IMR-90 (cell line): Measurements from ENCODE around the gene SAT2. TPM values are rescaled to one million over a fixed set of nuclear protein-coding genes. Genes with fewer than 3 reads are reported as not detected.

ENCODE experiments used
- ATAC-seq: fragments of 200-7000 bp; cut with Tn5 transposase; 2 replicates; pipeline ENCODE4 v1.9.1; 2020; ENCODE audit warnings: low read depth, mild to moderate bottlenecking, moderate library complexity
- BruUV-seq: library from RNA; stranded (reverse); fragments of 400-500 nt; replicated peaks from 2 replicates; lab custom pipeline; 2021; lab: Mats Ljungman, UMichigan
- CTCF ChIA-PET: fragments of 300-600 bp; formaldehyde crosslinking; extraction: SDS; loops from one replicate; lab custom pipeline; 2021; ENCODE audit warnings: antibody characterized with exemption; lab: Yijun Ruan, JAX
- POLR2A ChIA-PET: fragments of 300-600 bp; sonication (Branson Sonifier 250); formaldehyde crosslinking; loops from one replicate; lab custom pipeline; 2022; ENCODE audit warnings: antibody characterized with exemption; ENCODE audit not compliant: unreplicated experiment; lab: Charles Lee
- DNase-seq: peaks from one replicate; pipeline ENCODE4 v3.0.0; 2013
- H2AFZ ChIP-seq: replicated peaks from 2 replicates; pipeline ENCODE3; 2013; ENCODE audit warnings: low read length, mild to moderate bottlenecking; ENCODE audit not compliant: poor library complexity
- H2AK5ac ChIP-seq: 2 replicates; pipeline ENCODE4 v1.6.1; 2013; ENCODE audit warnings: low read depth, low read length, inconsistent platforms
- H2AK9ac ChIP-seq: replicated peaks from 2 replicates; pipeline ENCODE3; 2013; ENCODE audit warnings: mild to moderate bottlenecking, low read depth, low read length, moderate library complexity; ENCODE audit not compliant: poor library complexity
- H2BK120ac ChIP-seq: 2 replicates; pipeline ENCODE4 v1.6.1; 2013; ENCODE audit warnings: low read depth, low read length, inconsistent platforms
- H2BK15ac ChIP-seq: 3 replicates; pipeline ENCODE4 v1.6.1; 2013; ENCODE audit warnings: low read depth, low read length, inconsistent platforms
- H2BK20ac ChIP-seq: 2 replicates; pipeline ENCODE4 v1.6.1; 2013; ENCODE audit warnings: low read depth, mild to moderate bottlenecking, inconsistent platforms, low read length, moderate library complexity
- H2BK5ac ChIP-seq: 2 replicates; pipeline ENCODE4 v1.6.1; 2013; ENCODE audit warnings: mild to moderate bottlenecking, low read depth, low read length, inconsistent platforms; ENCODE audit not compliant: poor library complexity, severe bottlenecking
- H3K14ac ChIP-seq: replicated peaks from 2 replicates; pipeline ENCODE4 v1.6.1; 2013; ENCODE audit warnings: low read depth, low read length, inconsistent platforms
- H3K18ac ChIP-seq: 2 replicates; pipeline ENCODE4 v1.6.1; 2013; ENCODE audit warnings: low read depth, low read length, control low read depth
- H3K23ac ChIP-seq: 2 replicates; pipeline ENCODE4 v1.6.1; 2013; ENCODE audit warnings: low read depth, low read length, inconsistent platforms
- H3K27ac ChIP-seq: 2 replicates; pipeline ENCODE4 v1.5.1; 2013; ENCODE audit warnings: mild to moderate bottlenecking, control low read depth, low read length; ENCODE audit not compliant: insufficient read depth
- H3K27me3 ChIP-seq: 2 replicates; pipeline ENCODE4 v1.6.1; 2013; ENCODE audit warnings: low read length; ENCODE audit not compliant: control insufficient read depth, insufficient read depth
- H3K36me3 ChIP-seq: 2 replicates; pipeline ENCODE4 v1.6.1; 2013; ENCODE audit warnings: low read length, mixed read lengths; ENCODE audit not compliant: control insufficient read depth, insufficient read depth
- H3K4ac ChIP-seq: 2 replicates; pipeline ENCODE4 v1.6.1; 2013; ENCODE audit warnings: low read depth, low read length, inconsistent platforms
- H3K4me1 ChIP-seq: 2 replicates; pipeline ENCODE4 v1.6.1; 2013; ENCODE audit warnings: low read length, mixed read lengths; ENCODE audit not compliant: control insufficient read depth, insufficient read depth
- H3K4me2 ChIP-seq: 2 replicates; pipeline ENCODE4 v1.6.1; 2013; ENCODE audit warnings: low read depth, mild to moderate bottlenecking, control low read depth, low read length, moderate library complexity
- H3K4me3 ChIP-seq: 2 replicates; pipeline ENCODE4 v1.5.1; 2013; ENCODE audit warnings: low read depth, mild to moderate bottlenecking, control low read depth, low read length, moderate library complexity; ENCODE audit not compliant: insufficient read depth
- H3K56ac ChIP-seq: 2 replicates; pipeline ENCODE4 v1.6.1; 2013; ENCODE audit warnings: low read length, inconsistent platforms; ENCODE audit not compliant: insufficient read depth; ENCODE audit errors: extremely low read depth
- H3K79me1 ChIP-seq, 2 experiments: 2 replicates each; pipeline ENCODE4 v1.6.1; 2013; ENCODE audit warnings: low read length in 2 of 2, inconsistent platforms in 1 of 2, low read depth in 1 of 2
- H3K9ac ChIP-seq: 2 replicates; pipeline ENCODE4 v1.6.1; 2013; ENCODE audit warnings: low read depth, low read length, control low read depth
- H3K9me1 ChIP-seq: 2 replicates; pipeline ENCODE4 v1.6.1; 2013; ENCODE audit warnings: low read length, inconsistent platforms; ENCODE audit not compliant: insufficient read depth
- H3K9me3 ChIP-seq: 2 replicates; pipeline ENCODE4 v1.6.1; 2013; ENCODE audit warnings: low read length; ENCODE audit not compliant: control insufficient read depth, insufficient read depth
- H4K20me1 ChIP-seq: 2 replicates; pipeline ENCODE4 v1.6.1; 2013; ENCODE audit warnings: low read length, inconsistent platforms; ENCODE audit not compliant: insufficient read depth
- H4K5ac ChIP-seq: 2 replicates; pipeline ENCODE4 v1.6.1; 2013; ENCODE audit warnings: mild to moderate bottlenecking, low read depth, low read length, control low read depth
- H4K8ac ChIP-seq, 2 experiments: 2 replicates each; pipeline ENCODE4 v1.6.1; 2013; ENCODE audit warnings: low read depth in 2 of 2, low read length in 2 of 2, control low read depth in 1 of 2, inconsistent platforms in 1 of 2
- H4K91ac ChIP-seq: 2 replicates; pipeline ENCODE4 v1.6.1; 2013; ENCODE audit warnings: low read depth, low read length, inconsistent platforms; ENCODE audit not compliant: insufficient read depth
- CEBPB ChIP-seq: IDR thresholded peaks from 2 replicates; pipeline ENCODE4 v1.6.1; 2012; ENCODE audit warnings: low read depth, low read length, improper control_type of control experiment
- MAFK ChIP-seq: IDR thresholded peaks from 2 replicates; pipeline ENCODE4 v1.6.1; 2012; ENCODE audit warnings: low read depth, low read length, improper control_type of control experiment
- POLR2A ChIP-seq: IDR thresholded peaks from 2 replicates; pipeline ENCODE4 v1.6.1; 2012; ENCODE audit warnings: mild to moderate bottlenecking, low read depth, low read length
- RFX5 ChIP-seq: IDR thresholded peaks from 2 replicates; pipeline ENCODE4 v1.8.0; 2012; ENCODE audit warnings: low read depth, mild to moderate bottlenecking, low read length, moderate library complexity
- SMC3 ChIP-seq: fragments of 150-350 bp; IDR thresholded peaks from 2 replicates; pipeline ENCODE4 v1.6.1; 2016; ENCODE audit warnings: low read depth, mild to moderate bottlenecking, antibody characterized with exemption, low read length, moderate library complexity
- WGBS, 2 experiments: methylation state at CpG; one replicate each; pipeline versions ENCODE4 v1.1.5 to v1.1.7; 2013; ENCODE audit warnings: missing lambda C conversion rate in 2 of 2; ENCODE audit not compliant: insufficient read length in 1 of 2; ENCODE audit errors: extremely low coverage in 2 of 2; 5-methylcytosine and 5-hydroxymethylcytosine counted together
- dilution Hi-C: fragments of 300-500 bp; cut with HindIII; formaldehyde crosslinking; loops from one replicate; pipeline ENCODE4 v1.14.3; 2018; ENCODE audit warnings: low sequenced_read_pairs; ENCODE audit not compliant: unreplicated experiment
- in situ Hi-C: fragments of 300-500 bp; cut with MboI; formaldehyde crosslinking; loops from 3 replicates; pipeline ENCODE4 v1.14.3; 2019; ENCODE audit warnings: low sequenced_read_pairs, inconsistent platforms, mixed read lengths
- intact Hi-C: fragments of 100-400 bp; cut with micrococcal nuclease; formaldehyde crosslinking; loops from 2 replicates; pipeline ENCODE4 v1.10.0; 2022
- polyA plus RNA-seq, 3 experiments: library from polyadenylated mRNA; depleted of rRNA; stranded (reverse); fragments of >200 nt; gene quantifications; 2 replicates each; pipeline ENCODE4 v1.2.3, GENCODE V29; 2012; ENCODE audit warnings: low replicate concordance in 1 of 3
- total RNA-seq: library from RNA; depleted of rRNA; stranded (reverse); fragments of >200 nt; gene quantifications from 2 replicates; pipeline ENCODE4 v1.2.3, GENCODE V29; 2012
- TF ChIP-seq, protein P1 (sequence below): fragments of 150-350 bp; IDR thresholded peaks from 2 replicates; pipeline ENCODE4 v1.6.1; 2016; ENCODE audit warnings: low read depth, mild to moderate bottlenecking, low read length, moderate library complexity, borderline replicate concordance
- TF ChIP-seq, protein P2 (sequence below): fragments of 150-350 bp; IDR thresholded peaks from 2 replicates; pipeline ENCODE4 v1.6.1; 2017; ENCODE audit warnings: mild to moderate bottlenecking, antibody characterized with exemption, low read length, low read depth

SAT2 gene
- total and polyA plus RNA-seq, 2 of the 4 experiments (the other 2 are of a cell fraction) = 20.4 to 45.9 TPM

DNA sequence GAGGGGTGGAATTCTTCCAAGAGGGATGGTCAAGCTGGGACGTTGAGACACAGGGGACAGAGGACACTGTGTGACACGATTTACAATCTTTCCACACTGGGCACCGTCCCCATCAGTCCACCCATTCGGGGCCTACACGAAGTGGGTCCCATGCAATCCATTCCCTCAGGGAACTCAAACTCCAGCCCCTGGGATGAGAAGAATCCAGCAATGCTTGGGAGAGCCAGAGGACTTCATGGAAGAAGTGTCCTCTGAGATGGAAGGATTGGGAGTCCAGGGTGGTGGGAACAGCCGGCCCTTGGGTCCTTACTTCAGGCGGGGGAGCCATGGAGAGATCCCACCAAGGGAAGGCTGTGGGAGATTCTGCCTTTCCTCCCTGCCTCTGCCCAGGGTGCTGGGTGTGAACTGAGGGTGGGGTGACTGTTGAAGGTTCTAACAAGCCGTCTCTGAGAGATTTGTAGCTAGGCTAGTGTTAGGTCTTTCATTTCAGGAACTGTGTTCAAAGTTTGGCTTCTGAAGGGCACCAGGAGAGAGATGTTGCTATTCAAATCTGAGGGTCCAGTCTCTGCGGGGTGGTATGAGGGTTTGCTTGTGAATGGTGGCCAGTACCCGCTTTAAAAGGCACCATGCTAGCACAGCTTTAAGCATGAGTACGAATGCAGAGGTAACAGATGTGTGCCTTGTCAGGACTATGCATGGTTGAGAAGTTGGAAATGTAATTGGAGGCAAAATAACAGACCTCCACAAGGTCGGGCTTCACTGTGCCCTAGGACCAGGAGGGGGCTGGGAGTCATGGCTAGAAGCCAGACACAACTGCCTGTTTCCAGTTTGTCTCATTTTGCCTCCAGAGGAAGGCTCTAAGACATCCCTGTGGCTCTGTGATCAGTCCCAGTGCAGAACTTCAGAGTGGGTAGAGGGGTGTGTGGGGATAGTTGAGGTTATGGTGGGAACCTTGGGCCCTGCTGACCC is 25.1 kb upstream of the SAT2 start:
- H3K4me3 ChIP-seq = no peak overlapping the region
- no TSS peak for BruUV-seq
- dilution Hi-C loops = no loop called here
- ChIA-PET CTCF (no interaction called here), POLR2A (no interaction called here)
- DNase-seq (no peak), ATAC-seq (no peak)
- H3K4ac ChIP-seq = no peak overlapping the region
- intact Hi-C loops = no loop called here
- no peak overlapping the region for H4K8ac ChIP-seq
- no peaks in the 10 kb centered on the region for H3K36me3 ChIP-seq
- no peak overlapping the region for H4K91ac ChIP-seq
- no peaks in the 10 kb centered on the region for H3K79me1 ChIP-seq
- no peak overlapping the region for H2BK20ac ChIP-seq
- no peak overlapping the region for H2AK9ac ChIP-seq
- 68% methylated on average over 4 of the region's 12 CpGs; no CpG with 5 or more reads in 1 of the 2 experiments for whole genome bisulfite sequencing, 2 experiments
- H4K20me1 ChIP-seq = no peaks in the 10 kb centered on the region; the same call in none of the 2 replicates
- no peak overlapping the region for H3K27ac ChIP-seq
- H3K4me1 ChIP-seq = peaks cover 6% of the 10 kb centered on the region; the same call in 1 of the 2 replicates
- in situ Hi-C loops = no loop called here
- no peak overlapping the region for H3K18ac ChIP-seq
- H3K56ac ChIP-seq = no peak overlapping the region
- no peak overlapping the region for H4K5ac ChIP-seq
- H3K23ac ChIP-seq = no peak overlapping the region
- H2BK15ac ChIP-seq = no peak overlapping the region
- H3K9me1 ChIP-seq = no peaks in the 10 kb centered on the region
- no peaks in the 10 kb centered on the region; the same call in 1 of the 2 replicates for H3K9me3 ChIP-seq
- peaks cover 61% of the 10 kb centered on the region for H3K27me3 ChIP-seq
- no peak overlapping the region for H3K14ac ChIP-seq
- no peak overlapping the region for H3K4me2 ChIP-seq
- H2BK5ac ChIP-seq = no peak overlapping the region
- no peak for TF ChIP-seq MAFK
- TF ChIP-seq POLR2A = no peak
- TF ChIP-seq CEBPB = no peak
- TF ChIP-seq, protein P1, sequence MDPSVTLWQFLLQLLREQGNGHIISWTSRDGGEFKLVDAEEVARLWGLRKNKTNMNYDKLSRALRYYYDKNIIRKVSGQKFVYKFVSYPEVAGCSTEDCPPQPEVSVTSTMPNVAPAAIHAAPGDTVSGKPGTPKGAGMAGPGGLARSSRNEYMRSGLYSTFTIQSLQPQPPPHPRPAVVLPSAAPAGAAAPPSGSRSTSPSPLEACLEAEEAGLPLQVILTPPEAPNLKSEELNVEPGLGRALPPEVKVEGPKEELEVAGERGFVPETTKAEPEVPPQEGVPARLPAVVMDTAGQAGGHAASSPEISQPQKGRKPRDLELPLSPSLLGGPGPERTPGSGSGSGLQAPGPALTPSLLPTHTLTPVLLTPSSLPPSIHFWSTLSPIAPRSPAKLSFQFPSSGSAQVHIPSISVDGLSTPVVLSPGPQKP = no peak
- no peak for TF ChIP-seq RFX5
- TF ChIP-seq, protein P2, sequence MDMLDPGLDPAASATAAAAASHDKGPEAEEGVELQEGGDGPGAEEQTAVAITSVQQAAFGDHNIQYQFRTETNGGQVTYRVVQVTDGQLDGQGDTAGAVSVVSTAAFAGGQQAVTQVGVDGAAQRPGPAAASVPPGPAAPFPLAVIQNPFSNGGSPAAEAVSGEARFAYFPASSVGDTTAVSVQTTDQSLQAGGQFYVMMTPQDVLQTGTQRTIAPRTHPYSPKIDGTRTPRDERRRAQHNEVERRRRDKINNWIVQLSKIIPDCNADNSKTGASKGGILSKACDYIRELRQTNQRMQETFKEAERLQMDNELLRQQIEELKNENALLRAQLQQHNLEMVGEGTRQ = no peak
- no peak for TF ChIP-seq SMC3
- no peak overlapping the region for H3K9ac ChIP-seq
- no peak overlapping the region for H2AK5ac ChIP-seq
- no peak overlapping the region for H2BK120ac ChIP-seq
- H2AFZ ChIP-seq = no peak overlapping the region
